ENCODE data around the gene PA2G4. TPM values are rescaled to one million over a fixed set of nuclear protein-coding genes. Genes with fewer than 3 reads are reported as not detected.
"Not testable (repeated sequence)": the region's sequence is repeated elsewhere in the genome, so short reads cannot be mapped to it uniquely, and the experiment has no call there.

The PA2G4 gene
- total RNA-seq, 1 donor from 2014 or later, result 233 TPM

- no peak for DNase-seq (ENCODE audit: low read depth)
Measured at GRCh38 chr12:56099787-56100186, 4.6 kb upstream of the PA2G4 start.

- no peak for DNase-seq (ENCODE audit: low read depth)
Measured at GRCh38 chr12:56101045-56101444, 3.3 kb upstream of the PA2G4 start.

- DNase-seq (ENCODE audit: low read depth), result no peak
Measured at GRCh38 chr12:56102683-56103065, 1.7 kb upstream of the PA2G4 start.

- no peak for DNase-seq (ENCODE audit: low read depth)
Measured at GRCh38 chr12:56103066-56103711, 1.2 kb upstream of the PA2G4 start.

GRCh38 chr12:56103823-56104108 lies 593 bp upstream of the PA2G4 start:
- DNase-seq (ENCODE audit: low read depth), result no peak

- DNase-seq (ENCODE audit: low read depth), result peak; percentile 32
Measured at GRCh38 chr12:56104815-56105608, 653 bp downstream of the PA2G4 start.

- no peak for DNase-seq (ENCODE audit: low read depth)
Measured at GRCh38 chr12:56105609-56105902, 1.2 kb downstream of the PA2G4 start.

- DNase-seq (ENCODE audit: low read depth), result no peak
Measured at GRCh38 chr12:56107242-56107641, 2.9 kb downstream of the PA2G4 start.

- no peak for DNase-seq (ENCODE audit: low read depth)
Measured at GRCh38 chr12:56110571-56110970, 6.2 kb downstream of the PA2G4 start.

GRCh38 chr12:56114084-56114483 lies 9.7 kb downstream of the PA2G4 start:
- DNase-seq (ENCODE audit: low read depth), result no peak

GRCh38 chr12:56115329-56115728 lies 11.0 kb downstream of the PA2G4 start:
- no peak for DNase-seq (ENCODE audit: low read depth)

- peak; percentile 97 for DNase-seq (ENCODE audit: low read depth)
Measured at GRCh38 chr12:56116267-56117081, 12.1 kb downstream of the PA2G4 start, which contains the start of gene RPL41. Gene RPL41 (plus strand): TSS chr12:56116633.

- DNase-seq (ENCODE audit: low read depth), result not testable (repeated sequence)
Measured at GRCh38 chr12:56117082-56117706, 12.8 kb downstream of the PA2G4 start.

GRCh38 chr12:56117778-56118687 lies 13.7 kb downstream of the PA2G4 start, which contains the start of gene ZC3H10:
Gene ZC3H10 (plus strand): TSS chr12:56118266. CDS start chr12:56120563, 2,297 bp downstream.
- peak; percentile 99 for DNase-seq (ENCODE audit: low read depth)

- no peak for DNase-seq (ENCODE audit: low read depth)
Measured at GRCh38 chr12:56118688-56119357, 14.5 kb downstream of the PA2G4 start.

- DNase-seq (ENCODE audit: low read depth), result peak; percentile 98
Measured at GRCh38 chr12:56119361-56119796, 15.0 kb downstream of the PA2G4 start.

GRCh38 chr12:56120158-56120846 lies 15.9 kb downstream of the PA2G4 start:
- peak; percentile 93 for DNase-seq (ENCODE audit: low read depth)

- peak; percentile 94 for DNase-seq (ENCODE audit: low read depth)
Measured at GRCh38 chr12:56121204-56121870, 17.0 kb downstream of the PA2G4 start.

- peak; percentile 84 for DNase-seq (ENCODE audit: low read depth)
Measured at GRCh38 chr12:56122637-56123036, 18.3 kb downstream of the PA2G4 start.
